Tibial nerve (tissue), 4 donors: Measurements from ENCODE around the gene HDAC2.

Experiments
- CTCF ChIP-seq, 5 experiments: fragments of 200-600 bp in 3 of 5; fragments of 450-650 bp in 2 of 5; sonication (generic) in 3 of 5; IDR thresholded peaks; one replicate each; pipeline ENCODE4 v1.5.1; 2016 to 2019; ENCODE audit warnings: antibody characterized with exemption in 5 of 5, mild to moderate bottlenecking in 3 of 5, moderate library complexity in 2 of 5
- EP300 ChIP-seq, 2 donors: sonication (generic); formaldehyde crosslinking; IDR thresholded peaks; one replicate each; pipeline ENCODE4 v1.6.1; 2017; ENCODE audit warnings: antibody characterized with exemption in 2 of 2, mild to moderate bottlenecking in 1 of 2
- POLR2A ChIP-seq, 2 donors: fragments of 450-650 bp; IDR thresholded peaks; one replicate each; pipeline ENCODE4 v1.6.1; 2017; ENCODE audit warnings: antibody characterized with exemption in 2 of 2, mild to moderate bottlenecking in 2 of 2, moderate library complexity in 2 of 2

- no peak for TF ChIP-seq POLR2A (IDR thresholded peaks at IDR 0.05)
- no peak for TF ChIP-seq CTCF (IDR thresholded peaks at IDR 0.05)
- no peak for TF ChIP-seq EP300 (IDR thresholded peaks at IDR 0.05)
Measured at GRCh38 chr6:113989675-113990074, 18.7 kb upstream of the HDAC2 start.
